Prostate gland (tissue), 2 donors: ENCODE data around the gene AUTS2.

Experiments
- CTCF ChIP-seq, 4 experiments: fragments of 200-600 bp in 2 of 4; fragments of 450-650 bp in 2 of 4; sonication (generic) in 2 of 4; IDR thresholded peaks; 1 replicate in 3 of 4; 2 replicates in 1 of 4; pipeline ENCODE4 v1.5.1; 2016 to 2019; ENCODE audit warnings: antibody characterized with exemption in 4 of 4, mild to moderate bottlenecking in 2 of 4, moderate library complexity in 2 of 4
- POLR2A ChIP-seq: fragments of 450-650 bp; IDR thresholded peaks from one replicate; pipeline ENCODE4 v1.6.1; 2016; ENCODE audit warnings: antibody characterized with exemption, mild to moderate bottlenecking
- POLR2AphosphoS5 ChIP-seq: sonication (generic); formaldehyde crosslinking; IDR thresholded peaks from one replicate; pipeline ENCODE4 v1.6.1; 2017; ENCODE audit warnings: antibody characterized with exemption

GRCh38 chr7:69643265-69643664 lies 45.0 kb downstream of the AUTS2 start:
- TF ChIP-seq CTCF (IDR thresholded peaks at IDR 0.05) (no peak), POLR2A (no peak), POLR2AphosphoS5 (no peak)
